HG02588 (cell line): Measurements from ENCODE around the gene CEP126.
"Not testable (repeated sequence)": the region's sequence is repeated elsewhere in the genome, so short reads cannot be mapped to it uniquely, and the experiment has no call there.

Source experiments
- ATAC-seq: cut with Tn5 transposase; IDR thresholded peaks from one replicate; pipeline ENCODE4 v1.9.1; 2021; ENCODE audit warnings: mild to moderate bottlenecking, moderate library complexity; ENCODE audit not compliant: unreplicated experiment

CEP126 gene

DNA sequence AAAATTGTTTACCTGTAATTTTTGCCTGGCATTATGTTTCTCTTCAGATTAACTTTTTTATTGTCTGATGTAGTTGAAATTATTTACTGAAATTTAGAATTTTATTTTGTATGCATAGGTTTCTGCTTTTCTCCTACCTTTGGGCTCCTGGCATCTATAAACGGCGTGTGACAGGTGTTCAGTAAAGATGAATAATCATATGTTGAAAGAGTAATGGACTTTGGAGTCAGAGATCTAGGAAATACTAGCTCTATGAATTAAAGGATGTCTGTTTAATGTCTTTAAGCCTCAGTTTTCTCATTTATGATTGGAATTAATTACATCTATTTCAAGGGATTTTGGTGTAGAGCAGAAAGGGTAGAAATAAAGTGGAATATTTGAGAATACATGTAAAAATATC is 8.7 kb downstream of the CEP126 start:
- no peak for ATAC-seq

DNA sequence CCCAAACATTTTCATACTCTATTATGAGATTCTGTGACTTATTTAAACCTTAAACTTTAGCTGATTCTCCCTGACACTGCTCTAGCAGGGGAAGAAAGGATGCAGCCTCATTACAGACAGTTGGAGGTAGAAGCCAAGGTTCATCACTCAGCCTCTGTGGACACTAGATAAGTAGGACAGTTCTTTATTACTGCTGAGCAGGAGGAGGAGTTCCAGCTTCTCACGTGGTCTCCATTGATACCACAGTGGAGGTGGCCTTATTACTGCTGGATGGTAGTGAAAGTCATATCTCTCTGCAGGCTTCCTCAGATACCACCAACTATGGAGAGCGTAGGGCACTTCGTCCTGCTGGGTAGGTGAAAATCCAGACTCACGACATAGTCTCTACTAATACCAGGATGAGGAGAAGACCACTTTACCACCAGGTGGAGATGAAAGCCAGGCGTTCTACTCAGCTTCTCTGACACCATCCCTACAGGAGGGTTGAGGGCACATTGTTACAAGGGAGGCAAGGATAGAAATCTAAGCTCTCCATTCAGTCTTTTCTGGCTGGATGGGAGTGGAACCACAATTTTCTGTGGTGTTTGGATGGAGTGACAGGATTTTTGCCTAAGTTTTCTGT is 14.6 kb downstream of the CEP126 start:
- ATAC-seq: no peak

DNA sequence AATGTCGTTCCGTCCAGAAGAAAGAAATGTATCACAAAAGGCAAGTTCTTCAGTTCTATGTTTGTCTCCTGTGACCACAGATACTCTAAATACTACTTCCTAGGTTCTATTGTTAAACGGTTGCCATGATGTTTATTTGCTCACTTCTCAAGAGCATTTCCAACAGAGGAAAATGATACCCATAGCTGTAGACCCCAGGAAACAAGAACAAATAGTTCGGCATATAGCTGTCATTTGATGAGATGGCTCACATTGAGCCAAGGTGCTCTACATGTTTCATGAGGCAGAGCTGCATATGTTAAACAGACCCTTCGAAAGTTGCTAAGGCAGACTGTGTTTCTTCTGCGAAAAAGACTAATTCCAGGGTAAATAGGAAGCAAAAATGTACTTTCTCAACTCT is 16.9 kb downstream of the CEP126 start:
- no peak for ATAC-seq

DNA sequence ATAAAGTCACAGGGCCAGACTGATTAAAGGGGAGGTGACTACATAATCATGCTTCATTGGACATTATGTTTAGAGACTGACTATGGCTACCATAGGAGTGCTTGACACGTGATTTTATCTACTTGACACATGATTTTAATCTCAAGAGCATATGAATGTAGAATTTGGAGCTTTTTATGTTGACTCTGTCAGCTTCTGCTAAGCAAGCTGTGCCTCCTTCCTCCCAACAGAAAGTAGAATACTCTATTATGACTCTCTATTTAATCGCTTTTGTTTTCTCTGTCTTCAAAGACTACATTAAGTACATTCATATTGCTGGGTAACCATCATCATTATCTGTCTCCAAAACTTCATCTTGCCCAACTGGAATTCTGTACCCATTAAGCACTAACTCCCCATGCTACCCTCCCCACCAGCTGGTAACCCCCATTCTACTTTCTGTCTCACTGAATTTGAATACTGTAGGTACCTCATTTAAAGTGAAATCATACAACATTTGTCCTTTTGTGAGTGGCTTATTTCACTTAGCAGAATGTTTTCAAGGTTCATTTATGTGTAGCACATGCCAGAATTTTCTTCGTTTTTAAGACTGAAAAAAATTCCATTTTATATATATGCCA is 26.2 kb downstream of the CEP126 start:
- ATAC-seq: no peak

DNA sequence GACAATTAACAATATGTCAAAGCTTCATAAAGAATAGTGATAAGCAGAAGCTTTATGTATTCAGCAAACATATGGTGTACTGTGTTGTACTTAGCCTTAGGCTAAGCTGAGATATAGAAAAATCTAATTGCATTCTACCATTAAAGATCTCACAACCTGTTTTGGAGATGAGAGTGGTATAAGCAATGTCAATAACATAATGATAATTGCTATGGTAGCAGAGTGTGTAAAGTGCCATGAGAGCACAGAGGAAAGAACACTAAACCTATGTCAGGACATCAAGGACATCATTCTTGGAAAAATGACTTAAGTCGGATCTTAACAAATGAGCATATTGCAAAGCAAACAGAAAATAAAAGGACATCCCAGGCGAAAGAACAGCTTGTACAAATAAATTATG is 30.1 kb downstream of the CEP126 start:
- no peak for ATAC-seq

DNA sequence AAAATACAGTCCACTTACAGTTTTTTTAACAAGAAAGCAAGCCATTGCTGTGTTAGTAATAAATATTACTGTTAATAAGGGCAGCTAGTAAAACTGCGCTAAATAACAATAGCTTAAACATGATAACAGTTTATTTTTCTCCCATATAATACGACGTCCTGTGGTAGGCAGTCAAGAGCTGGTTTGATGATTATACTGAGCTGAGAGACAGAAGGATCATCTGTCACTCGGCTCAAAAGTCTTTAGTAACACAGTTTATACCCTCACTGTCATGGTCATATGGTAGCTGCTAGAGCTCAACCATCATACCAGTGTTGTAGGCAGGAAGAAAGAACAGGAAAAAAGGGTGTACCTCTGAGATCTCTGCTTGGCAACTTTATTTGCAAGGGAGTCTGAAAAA is 30.6 kb downstream of the CEP126 start:
- no peak for ATAC-seq

DNA sequence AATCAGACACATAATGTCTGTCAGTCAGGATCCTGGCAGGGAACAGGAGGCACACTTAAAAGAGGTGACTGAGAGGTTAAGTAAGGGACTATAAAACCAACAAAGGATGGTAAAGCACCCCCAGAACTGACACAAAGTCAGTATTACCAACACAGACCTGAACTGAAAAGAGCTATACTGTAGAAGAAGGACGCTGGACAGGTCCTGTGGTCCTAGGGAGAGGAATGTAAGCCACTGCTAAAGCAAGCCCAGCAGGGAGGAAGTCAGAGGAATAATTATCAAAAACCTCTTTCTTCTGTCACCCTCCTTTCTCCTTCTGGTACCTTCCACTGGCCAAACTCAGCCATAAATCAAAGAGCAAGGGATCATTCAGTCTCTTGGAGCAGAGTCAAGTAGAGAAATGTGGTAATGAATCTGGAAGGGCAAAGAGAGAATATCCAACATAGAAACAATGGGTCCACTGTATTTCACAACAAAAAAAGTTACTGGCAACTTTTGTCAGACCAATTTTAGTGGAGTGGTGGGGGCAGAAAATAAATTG is 34.9 kb downstream of the CEP126 start:
- no peak for ATAC-seq

DNA sequence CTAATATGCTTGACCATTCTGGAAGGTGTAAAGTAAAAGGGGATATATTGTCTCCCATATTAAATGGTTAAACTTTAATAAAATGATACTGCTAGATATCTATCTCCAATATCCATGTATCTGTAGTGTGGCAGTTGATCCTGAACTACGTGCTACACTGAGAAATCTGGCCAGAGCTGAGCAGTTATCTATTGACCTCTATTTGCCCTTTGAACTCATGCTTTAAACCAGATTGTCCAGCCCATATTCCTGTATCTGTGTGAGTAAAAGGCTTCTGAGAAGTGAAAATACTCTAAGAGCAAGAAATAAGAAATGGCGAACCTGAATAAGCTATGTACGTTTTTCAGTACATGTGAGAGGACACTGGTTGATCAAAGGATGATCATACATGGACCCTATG is 40.5 kb downstream of the CEP126 start:
- ATAC-seq: no peak

DNA sequence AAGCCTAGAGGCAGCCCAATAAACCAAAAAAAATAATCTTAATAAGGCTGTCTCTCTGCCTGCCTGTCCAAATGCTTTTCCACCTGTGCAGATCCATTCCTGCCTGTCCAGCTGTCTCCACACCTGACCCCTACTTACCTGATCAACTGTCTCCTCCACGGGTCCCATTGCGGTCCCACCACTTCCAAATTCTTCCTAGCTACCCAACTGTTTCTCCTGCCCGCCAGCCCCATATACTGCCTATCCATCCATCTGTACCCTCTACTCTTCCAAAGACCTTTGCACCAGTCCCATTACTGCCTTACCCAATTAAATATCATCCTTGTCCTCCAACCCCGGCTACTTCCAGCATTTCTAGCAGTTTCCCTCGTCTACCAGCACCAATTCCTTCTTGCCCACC is 40.9 kb downstream of the CEP126 start:
- ATAC-seq: no peak

DNA sequence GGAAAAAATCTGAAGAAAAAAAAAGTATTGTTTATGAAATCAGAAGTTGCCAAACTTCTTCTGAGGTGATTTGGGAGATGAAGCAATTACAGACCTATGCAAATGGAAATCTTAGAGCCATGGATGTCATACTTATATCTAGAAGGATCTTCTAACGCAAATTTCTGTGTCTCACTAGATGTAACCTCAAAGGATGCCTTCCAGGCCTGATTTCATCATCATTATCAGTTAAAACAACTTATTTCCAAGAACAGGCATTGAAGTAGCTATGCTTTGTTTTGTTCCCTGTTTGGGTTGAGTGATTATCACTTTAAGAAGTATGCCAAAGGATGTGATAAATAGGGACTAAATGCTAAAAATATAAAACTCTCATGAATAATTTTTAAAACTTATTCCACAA is 45.4 kb downstream of the CEP126 start:
- ATAC-seq: no peak

DNA sequence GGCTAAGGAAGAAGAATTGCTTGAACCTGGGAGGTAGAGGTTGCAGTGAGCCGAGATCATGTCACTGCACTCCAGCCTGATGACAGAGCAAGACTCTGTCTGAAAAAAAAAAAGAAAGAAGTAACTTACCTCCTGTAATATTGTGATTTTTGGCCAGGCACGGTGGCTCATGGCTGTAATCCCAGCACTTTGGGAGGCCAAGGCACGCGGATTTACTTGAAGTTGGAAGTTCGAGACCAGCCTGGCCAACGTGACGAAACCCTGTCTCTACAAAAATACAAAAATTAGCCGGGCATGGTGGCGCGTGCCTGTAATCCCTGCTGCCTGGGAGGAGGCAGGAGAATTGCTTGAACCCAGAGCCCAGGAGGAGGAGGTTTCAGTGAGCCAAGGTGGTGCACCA is 49.4 kb downstream of the CEP126 start:
- not testable (repeated sequence) for ATAC-seq

DNA sequence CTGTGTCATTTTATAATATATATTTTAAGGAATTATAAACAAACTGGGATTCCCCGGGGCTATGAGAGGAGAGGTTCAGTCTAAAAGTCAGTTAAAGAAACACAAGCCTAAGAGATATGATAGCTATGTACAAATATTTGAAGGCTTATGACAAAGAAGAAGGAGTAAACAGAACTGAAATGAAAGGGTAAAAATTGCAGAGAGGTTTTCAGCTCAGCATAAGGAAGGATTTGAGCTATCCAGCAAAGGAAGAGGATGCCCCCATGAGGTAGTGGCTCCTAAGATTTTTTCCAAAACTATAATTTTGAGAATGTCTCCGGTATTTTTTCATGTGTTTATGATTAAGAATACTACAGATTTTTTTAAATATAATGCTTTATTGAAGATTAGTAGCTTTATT is 59.4 kb downstream of the CEP126 start:
- ATAC-seq: no peak

DNA sequence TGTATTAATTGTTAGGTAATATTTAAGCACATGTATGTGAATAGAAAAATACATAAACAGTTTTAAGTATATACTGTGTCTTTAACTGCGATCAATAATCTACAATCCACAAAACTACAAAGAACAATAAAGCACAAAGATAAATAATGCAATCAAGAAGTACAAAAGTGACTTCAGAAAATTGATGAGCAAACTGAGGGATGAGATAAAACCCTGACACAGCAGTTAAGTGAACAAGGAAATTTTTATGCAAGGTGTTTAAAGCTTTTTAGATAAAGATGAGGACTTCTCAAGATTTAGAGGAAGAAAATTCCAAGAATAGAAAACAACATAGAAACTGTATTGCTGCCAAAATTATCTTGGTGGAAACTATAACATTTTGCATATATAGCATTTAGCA is 60.0 kb downstream of the CEP126 start:
- ATAC-seq: no peak

DNA sequence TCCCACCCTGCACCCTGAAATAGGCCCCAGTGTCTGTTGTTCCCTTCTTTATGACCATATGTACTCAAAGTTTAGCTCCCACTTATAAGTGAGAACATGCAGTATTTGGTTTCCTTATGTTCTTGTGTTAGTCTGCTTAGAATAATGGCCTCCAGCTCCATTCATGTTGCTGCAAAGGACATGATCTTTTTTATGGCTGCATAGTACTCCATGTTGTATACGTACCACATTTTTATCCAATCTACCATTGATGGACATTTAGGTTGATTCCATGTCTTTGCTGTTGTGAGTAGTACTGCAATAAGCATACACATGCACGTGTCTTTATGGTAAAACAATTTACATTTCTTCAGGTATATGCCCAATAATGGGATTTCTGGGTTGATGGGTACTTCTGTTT is 60.9 kb downstream of the CEP126 start:
- no peak for ATAC-seq

DNA sequence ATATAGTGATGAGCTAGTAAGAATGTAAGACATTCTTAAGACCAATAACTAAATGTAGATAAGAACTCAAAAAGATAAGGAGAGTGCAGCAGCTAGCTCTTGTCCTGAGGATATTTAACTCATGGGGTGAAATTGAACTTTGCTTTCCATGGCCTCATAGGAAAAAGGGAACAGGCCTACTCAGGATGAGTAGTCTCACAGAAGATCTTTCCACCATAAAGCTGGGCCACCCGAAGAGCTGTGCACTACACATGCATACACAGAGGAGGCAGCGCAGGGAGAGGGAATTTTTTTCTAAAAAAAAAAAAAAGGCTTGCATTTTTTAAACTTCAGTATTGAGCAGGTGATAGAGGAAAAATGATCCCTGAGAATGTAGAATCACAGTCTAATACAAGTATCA is 72.6 kb downstream of the CEP126 start:
- ATAC-seq: no peak

DNA sequence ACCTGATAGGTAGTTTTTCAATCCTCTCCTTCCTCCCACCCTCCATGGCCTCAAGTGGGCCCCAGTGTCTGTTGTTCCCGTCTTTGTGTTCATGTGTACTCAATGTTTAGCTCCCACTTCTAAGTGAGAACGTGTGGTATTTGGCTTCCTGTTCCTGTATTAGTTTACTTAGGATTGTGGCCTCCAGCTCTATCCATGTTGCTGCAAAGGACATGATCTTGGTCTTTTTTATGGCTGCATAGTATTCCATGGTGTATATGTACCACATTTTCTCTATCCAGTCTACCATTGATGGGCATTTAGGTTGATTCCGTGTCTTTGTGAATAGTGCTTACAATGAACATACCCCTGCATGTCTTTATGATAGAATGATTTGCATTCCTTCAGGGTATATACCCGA is 78.4 kb downstream of the CEP126 start:
- ATAC-seq: no peak

DNA sequence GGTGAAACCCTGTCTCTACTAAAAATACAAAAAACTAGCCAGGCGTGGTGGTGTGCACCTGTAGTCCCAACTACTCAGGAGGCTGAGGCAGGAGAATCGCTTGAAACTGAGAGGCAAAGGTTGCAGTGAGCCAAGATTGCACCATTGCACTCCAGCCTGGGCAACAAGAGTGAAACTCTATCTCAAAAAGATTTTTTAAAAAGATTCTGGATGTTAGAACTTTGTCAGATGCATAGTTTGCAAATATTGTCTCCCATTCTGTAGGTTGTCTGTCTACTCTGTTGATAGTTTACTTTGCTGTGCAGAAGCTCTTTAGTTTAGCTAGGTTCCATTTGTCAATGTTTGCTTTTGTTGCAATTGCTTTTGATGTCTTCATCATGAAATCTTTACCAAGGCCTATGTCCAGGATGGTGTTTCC is 79.3 kb downstream of the CEP126 start:
- not testable (repeated sequence) for ATAC-seq

DNA sequence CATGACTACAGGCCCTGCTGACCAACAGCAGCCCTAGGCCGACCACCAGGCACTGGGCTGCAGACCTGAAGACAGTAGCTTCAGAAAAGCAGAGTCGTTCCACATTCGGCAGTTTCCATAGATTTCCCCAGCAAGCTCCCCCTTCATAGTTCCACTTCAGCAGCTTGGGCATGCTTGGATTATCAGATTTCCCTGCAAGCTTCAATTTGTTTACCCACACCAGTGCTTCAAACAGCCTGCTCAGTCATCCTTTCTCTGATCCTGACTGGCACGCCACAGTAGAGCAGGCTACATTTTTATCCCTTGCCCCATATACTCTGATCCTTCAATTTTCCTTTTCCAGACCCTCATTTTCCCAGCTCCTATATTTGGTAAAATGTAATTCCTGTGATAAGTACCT is 81.3 kb downstream of the CEP126 start:
- ATAC-seq: no peak

DNA sequence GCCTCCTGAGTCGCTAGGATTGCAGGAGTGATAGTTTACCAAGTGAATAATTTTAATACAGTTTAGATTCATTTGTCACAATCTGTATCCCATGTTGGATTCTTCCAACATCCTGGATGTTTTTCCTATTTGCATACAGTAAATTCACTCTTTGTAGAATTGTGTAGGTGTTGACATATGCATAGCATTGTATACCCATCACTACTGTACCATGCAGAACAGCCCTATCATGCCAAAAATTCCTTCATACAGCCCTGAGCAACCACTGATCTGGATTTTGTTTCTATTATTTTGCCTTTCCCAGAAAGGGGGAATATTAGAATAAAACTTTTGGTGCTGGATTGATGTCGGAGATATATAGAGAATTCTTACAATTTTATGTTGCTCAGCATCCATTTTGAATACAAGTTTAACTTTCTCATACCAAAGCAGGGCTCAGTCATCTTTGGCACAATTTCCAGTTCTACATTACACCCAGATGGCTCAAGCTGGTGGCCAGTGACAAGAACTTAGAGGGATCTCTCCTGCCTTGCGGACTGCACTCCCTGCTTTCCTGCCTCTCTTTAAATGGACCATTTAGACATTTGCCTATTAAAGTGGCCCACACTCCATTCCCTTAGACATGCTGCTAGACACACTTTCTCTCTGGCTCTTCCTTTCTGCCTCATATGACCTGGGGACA is 87.0 kb downstream of the CEP126 start:
- no peak for ATAC-seq

DNA sequence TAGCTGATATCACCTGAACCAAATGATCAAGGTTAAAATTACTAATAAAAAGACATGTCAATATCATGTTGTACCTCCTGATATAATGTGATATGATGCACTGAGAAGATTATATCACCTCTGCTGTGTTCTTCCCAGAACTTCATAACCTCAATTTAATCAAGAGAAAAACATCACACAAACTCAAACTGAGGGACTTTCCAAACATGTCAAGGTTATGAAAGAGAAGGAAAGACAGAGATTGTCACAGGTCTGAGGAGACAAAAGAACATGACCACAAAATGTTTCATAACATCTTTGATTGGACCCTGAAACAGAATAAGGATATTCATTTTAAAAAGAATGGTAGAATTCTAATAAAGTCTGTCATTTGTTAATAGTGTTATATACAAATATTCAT is 89.4 kb downstream of the CEP126 start:
- ATAC-seq: no peak

DNA sequence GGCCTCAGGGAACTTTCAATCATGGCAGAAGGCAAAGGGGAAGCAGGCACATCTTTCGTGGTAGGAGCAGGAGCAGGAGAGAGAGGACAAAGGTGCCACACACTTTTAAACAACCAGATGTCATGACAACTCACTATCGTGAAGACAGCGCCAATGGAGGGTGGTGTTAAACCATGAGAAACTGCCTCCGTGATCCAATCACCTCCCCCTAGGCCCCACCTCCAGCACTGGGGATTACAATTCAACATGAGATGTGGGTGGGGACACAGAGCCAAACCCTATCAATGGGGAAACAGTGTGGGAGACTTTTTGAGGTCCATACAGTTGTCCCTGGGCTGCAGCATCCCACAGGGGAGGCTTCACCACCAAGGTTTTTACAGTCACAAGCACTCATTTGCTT is 90.5 kb downstream of the CEP126 start:
- no peak for ATAC-seq

DNA sequence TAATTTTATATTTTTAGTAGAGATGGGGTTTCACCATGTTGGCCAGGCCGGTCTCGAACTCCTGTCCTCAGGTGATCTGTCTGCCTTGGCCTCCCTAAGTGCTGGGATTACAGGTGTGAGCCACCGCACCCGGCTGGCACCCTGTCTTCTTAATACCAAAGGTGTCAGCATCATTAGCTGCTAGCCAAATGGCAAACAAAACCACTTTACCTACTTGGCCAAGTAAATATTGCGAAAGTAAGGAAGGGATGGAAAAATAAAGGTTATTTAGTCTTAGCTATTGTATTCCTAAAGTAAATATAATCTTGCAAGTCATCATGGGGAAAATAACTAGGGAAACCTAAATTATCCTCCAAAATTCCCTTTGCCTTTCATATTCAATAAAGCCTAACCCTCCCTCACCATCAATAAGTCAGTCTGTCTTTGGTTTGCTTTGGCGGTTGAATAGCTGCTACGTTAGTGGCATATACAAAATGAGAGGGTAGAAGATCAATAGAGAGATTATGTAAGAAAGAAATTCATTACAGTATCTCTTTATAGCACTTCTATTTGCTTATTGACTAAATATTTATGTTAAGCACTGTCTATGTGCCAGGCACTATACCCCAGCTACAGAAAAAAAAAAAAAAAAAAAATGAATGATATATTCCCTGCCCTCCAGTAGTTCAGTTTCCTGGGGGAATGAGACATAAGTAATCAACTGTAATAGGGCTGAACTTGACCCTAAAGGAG is 92.2 kb downstream of the CEP126 start:
- no peak for ATAC-seq
